H1 (cell line): ENCODE results near the gene ABCC4. TPM values are rescaled to one million over a fixed set of nuclear protein-coding genes. Genes with fewer than 3 reads are reported as not detected.

Source experiments
- CTCF ChIA-PET: fragments of 300-600 bp; sonication (Branson Sonifier 250); formaldehyde crosslinking; loops from one replicate; lab custom pipeline; 2021; ENCODE audit not compliant: partially characterized antibody; lab: Charles Lee
- POLR2A ChIA-PET: fragments of 300-600 bp; sonication (Branson Sonifier 250); formaldehyde crosslinking; loops from one replicate; lab custom pipeline; 2021; ENCODE audit warnings: inconsistent platforms; ENCODE audit not compliant: partially characterized antibody; lab: Charles Lee
- DNase-seq, 2 experiments: peaks; one replicate each; pipeline versions ENCODE4 v3.0.0 to v3.0.0-alpha.2; 2010 to 2022; ENCODE audit warnings: low spot score in 2 of 2, low read depth in 1 of 2, mixed read lengths in 1 of 2
- FAIRE-seq: peaks from 2 replicates; lab custom pipeline; 2011; peaks lifted over from hg19 to GRCh38; lab: Jason Lieb, UNC
- H2AFZ ChIP-seq: 2 replicates; pipeline ENCODE4 v1.8.1; 2012; ENCODE audit warnings: low read length, inconsistent platforms
- H2AK5ac ChIP-seq: 2 replicates; pipeline ENCODE4 v1.6.1; 2013; ENCODE audit warnings: low read depth, low read length
- H2BK120ac ChIP-seq: replicated peaks from 2 replicates; pipeline ENCODE3; 2013; ENCODE audit warnings: low read depth, low read length, inconsistent platforms
- H2BK12ac ChIP-seq: 2 replicates; pipeline ENCODE4 v1.6.1; 2013; ENCODE audit warnings: low read depth, low read length
- H2BK15ac ChIP-seq: 2 replicates; pipeline ENCODE4 v1.6.1; 2013; ENCODE audit warnings: low read length
- H2BK20ac ChIP-seq: 2 replicates; pipeline ENCODE4 v1.6.1; 2013; ENCODE audit warnings: low read length
- H2BK5ac ChIP-seq: 2 replicates; pipeline ENCODE4 v1.6.1; 2013; ENCODE audit warnings: low read depth, low read length
- H3K14ac ChIP-seq: 2 replicates; pipeline ENCODE4 v1.6.1; 2013; ENCODE audit warnings: inconsistent platforms; ENCODE audit not compliant: insufficient read length
- H3K18ac ChIP-seq: 2 replicates; pipeline ENCODE4 v1.6.1; 2013; ENCODE audit warnings: low read length; ENCODE audit errors: extremely low read depth
- H3K23ac ChIP-seq: 2 replicates; pipeline ENCODE4 v1.6.1; 2013; ENCODE audit warnings: inconsistent platforms; ENCODE audit not compliant: insufficient read length
- H3K23me2 ChIP-seq: 2 replicates; pipeline ENCODE4 v1.6.1; 2013; ENCODE audit warnings: low read depth, low read length
- H3K27ac ChIP-seq: 2 replicates; pipeline ENCODE4 v1.6.1; 2011; ENCODE audit warnings: low read depth, low read length, inconsistent platforms
- H3K27me3 ChIP-seq, 4 experiments: replicated peaks in 1 of 4; 1 replicate in 1 of 4; 2 replicates in 3 of 4; pipeline versions ENCODE4 v1.6.1 to v1.8.1; 2011 to 2013; ENCODE audit warnings: low read length in 3 of 4, mild to moderate bottlenecking in 3 of 4, inconsistent platforms in 2 of 4, mixed read lengths in 2 of 4, moderate library complexity in 1 of 4; ENCODE audit not compliant: control insufficient read depth in 3 of 4, insufficient read depth in 3 of 4; ENCODE audit errors: extremely low read depth in 1 of 4
- H3K36me3 ChIP-seq, 4 experiments: 2 replicates each; pipeline versions ENCODE4 v1.6.1 to v1.8.1; 2011 to 2013; ENCODE audit warnings: mild to moderate bottlenecking in 4 of 4, low read length in 3 of 4, moderate library complexity in 2 of 4, control low read depth in 1 of 4, inconsistent platforms in 1 of 4; ENCODE audit not compliant: insufficient read depth in 4 of 4, control insufficient read depth in 2 of 4
- H3K4ac ChIP-seq: replicated peaks from 2 replicates; pipeline ENCODE3; 2013; ENCODE audit warnings: low read length, low read depth, mixed read lengths, inconsistent platforms; ENCODE audit not compliant: insufficient read length
- H3K4me1 ChIP-seq, 4 experiments: replicated peaks in 1 of 4; 1 replicate in 1 of 4; 2 replicates in 3 of 4; pipeline versions ENCODE4 v1.6.1 to v1.8.1; 2011 to 2013; ENCODE audit warnings: low read length in 3 of 4, inconsistent platforms in 2 of 4, mixed read lengths in 1 of 4; ENCODE audit not compliant: insufficient read depth in 4 of 4, control insufficient read depth in 3 of 4
- H3K4me2 ChIP-seq, 2 experiments: 2 replicates each; pipeline versions ENCODE4 v1.6.1 to v1.8.1; 2011 to 2013; ENCODE audit warnings: low read depth in 2 of 2, low read length in 2 of 2, control low read depth in 1 of 2, inconsistent platforms in 1 of 2, mild to moderate bottlenecking in 1 of 2; ENCODE audit not compliant: insufficient read depth in 1 of 2
- H3K4me3 ChIP-seq, 4 experiments: fragments of 200-600, 300-600 bp in 1 of 4; sonication (generic), shearing (Covaris generic), sonication (Bioruptor Twin) in 1 of 4; 2 replicates each; pipeline versions ENCODE4 v1.5.1 to v1.8.1; 2011 to 2016; ENCODE audit warnings: low read length in 4 of 4, low read depth in 3 of 4, control low read depth in 2 of 4, inconsistent platforms in 2 of 4, mild to moderate bottlenecking in 2 of 4, mixed read lengths in 1 of 4, moderate library complexity in 1 of 4; ENCODE audit not compliant: insufficient read depth in 2 of 4; ENCODE audit errors: extremely low read depth in 1 of 4
- H3K56ac ChIP-seq: replicated peaks from 2 replicates; pipeline ENCODE3; 2013; ENCODE audit warnings: low read depth, mild to moderate bottlenecking, mixed read lengths, low read length, inconsistent platforms; ENCODE audit not compliant: insufficient read length
- H3K79me1 ChIP-seq: 2 replicates; pipeline ENCODE4 v1.6.1; 2013; ENCODE audit warnings: low read depth, low read length, control low read depth
- H3K79me2 ChIP-seq, 2 experiments: 2 replicates each; pipeline versions ENCODE4 v1.6.1 to v1.8.1; 2012 to 2013; ENCODE audit warnings: low read length in 2 of 2, mild to moderate bottlenecking in 2 of 2, inconsistent platforms in 1 of 2; ENCODE audit not compliant: insufficient read depth in 2 of 2, control insufficient read depth in 1 of 2
- H3K9ac ChIP-seq, 4 experiments: replicated peaks in 1 of 4; 1 replicate in 1 of 4; 2 replicates in 3 of 4; pipeline versions ENCODE4 v1.6.1 to v1.8.1; 2011 to 2013; ENCODE audit warnings: low read depth in 3 of 4, low read length in 3 of 4, control low read depth in 2 of 4, mild to moderate bottlenecking in 2 of 4, moderate library complexity in 2 of 4, inconsistent platforms in 1 of 4; ENCODE audit errors: extremely low read depth in 1 of 4
- H3K9me3 ChIP-seq, 2 experiments: 2 replicates each; pipeline versions ENCODE4 v1.6.1 to v1.8.1; 2012 to 2013; ENCODE audit warnings: mild to moderate bottlenecking in 2 of 2, moderate library complexity in 2 of 2, control low read depth in 1 of 2, inconsistent platforms in 1 of 2, low read depth in 1 of 2, low read length in 1 of 2, mixed read lengths in 1 of 2; ENCODE audit not compliant: insufficient read depth in 2 of 2
- H4K20me1 ChIP-seq, 2 experiments: replicated peaks in 1 of 2; 2 replicates each; pipeline versions ENCODE3 to v1.8.1; 2011 to 2013; ENCODE audit warnings: inconsistent platforms in 2 of 2, low read length in 2 of 2, mild to moderate bottlenecking in 1 of 2; ENCODE audit not compliant: insufficient read depth in 2 of 2, control insufficient read depth in 1 of 2
- H4K5ac ChIP-seq: 2 replicates; pipeline ENCODE4 v1.6.1; 2013; ENCODE audit warnings: low read length, low read depth, mixed read lengths, inconsistent platforms; ENCODE audit not compliant: insufficient read length
- H4K8ac ChIP-seq: 2 replicates; pipeline ENCODE4 v1.8.0; 2013; ENCODE audit warnings: mild to moderate bottlenecking, moderate library complexity, low read length, inconsistent platforms; ENCODE audit not compliant: insufficient read depth; ENCODE audit errors: extremely low read depth
- H4K91ac ChIP-seq: replicated peaks from 2 replicates; pipeline ENCODE3; 2013; ENCODE audit warnings: low read length, mixed read lengths, inconsistent platforms; ENCODE audit not compliant: insufficient read length
- BCL11A ChIP-seq, 2 experiments: IDR thresholded peaks; one replicate each; pipeline ENCODE4 v1.6.1; 2011; ENCODE audit warnings: low read depth in 2 of 2, low read length in 2 of 2, mild to moderate bottlenecking in 2 of 2
- CBX8 ChIP-seq: fragments of 300-800, 300-1000 bp; sonication (generic); IDR thresholded peaks from 2 replicates; pipeline ENCODE4 v1.7.1; 2016; ENCODE audit warnings: low read depth, low read length, borderline replicate concordance
- CHD1 ChIP-seq: IDR thresholded peaks from 2 replicates; pipeline ENCODE4 v1.6.1; 2012; ENCODE audit warnings: low read depth, low read length, improper control_type of control experiment
- EGR1 ChIP-seq: IDR thresholded peaks from 2 replicates; pipeline ENCODE4 v1.6.1; 2011; ENCODE audit warnings: low read depth, low read length, borderline replicate concordance
- KDM4A ChIP-seq: IDR thresholded peaks from one replicate; pipeline ENCODE4 v1.7.1; 2012; ENCODE audit warnings: low read depth, mild to moderate bottlenecking, moderate library complexity, low read length, inconsistent platforms; ENCODE audit not compliant: severe bottlenecking
- KDM5A ChIP-seq: fragments of 200-600 bp; IDR thresholded peaks from 2 replicates; pipeline ENCODE4 v1.7.1; 2012; ENCODE audit warnings: mild to moderate bottlenecking, low read length, inconsistent platforms, mixed read lengths
- POLR2AphosphoS5 ChIP-seq: IDR thresholded peaks from 2 replicates; pipeline ENCODE4 v1.6.1; 2011; ENCODE audit warnings: low read depth, low read length
- SP2 ChIP-seq: IDR thresholded peaks from 2 replicates; pipeline ENCODE4 v1.6.1; 2012; ENCODE audit warnings: mild to moderate bottlenecking, low read length, inconsistent platforms
- SUZ12 ChIP-seq: fragments of 200-600 bp; sonication (generic); IDR thresholded peaks from 2 replicates; pipeline ENCODE4 v1.6.1; 2012; ENCODE audit warnings: mild to moderate bottlenecking, inconsistent platforms, low read length, moderate library complexity, mixed read lengths
- TCF12 ChIP-seq: IDR thresholded peaks from 2 replicates; pipeline ENCODE4 v1.6.1; 2011; ENCODE audit warnings: low read depth, mild to moderate bottlenecking, low read length
- WGBS, 2 experiments: shearing (Covaris generic) in 1 of 2; methylation state at CpG; one replicate each; pipeline versions ENCODE4 v1.1.6 to v1.1.7; 2013 to 2015; ENCODE audit warnings: low lambda C conversion rate in 2 of 2, mixed read lengths in 2 of 2, inconsistent platforms in 1 of 2, low coverage in 1 of 2, missing lambda C conversion rate in 1 of 2; ENCODE audit not compliant: insufficient replicate concordance in 2 of 2, insufficient coverage in 1 of 2, insufficient read length in 1 of 2; ENCODE audit errors: extremely low coverage in 1 of 2, missing lambda C conversion rate in 1 of 2; 5-methylcytosine and 5-hydroxymethylcytosine counted together
- polyA plus RNA-seq, 7 experiments: library from polyadenylated mRNA; depleted of rRNA in 3 of 7; stranded (reverse) in 5 of 7; unstranded in 2 of 7; fragments of >200 nt in 5 of 7; fragments of 200-250 nt in 2 of 7; gene quantifications; 1 replicate in 5 of 7; 2 replicates in 1 of 7; 4 replicates in 1 of 7; pipeline versions ENCODE4 v1.2.1 to v1.2.3, GENCODE V29; 2011 to 2013; ENCODE audit warnings: missing spikeins in 2 of 7, mixed read lengths in 2 of 7
- total RNA-seq: library from RNA; stranded (reverse); fragmentation: NEBNext Ultra II Directional; extraction: Animal tissue kit (Norgen Biotek cat#: 25700); gene quantifications from 2 replicates; pipeline ENCODE4 v1.2.1, GENCODE V29; 2021
- TF ChIP-seq, protein P1 (sequence below): IDR thresholded peaks from 2 replicates; pipeline ENCODE4 v1.6.1; 2011; ENCODE audit warnings: low read depth, mild to moderate bottlenecking, low read length; ENCODE audit not compliant: insufficient read depth
- TF ChIP-seq, protein P2 (sequence below), 3 experiments: IDR thresholded peaks; 1 replicate in 2 of 3; 2 replicates in 1 of 3; pipeline versions ENCODE4 v1.5.1 to v1.6.1; 2011; ENCODE audit warnings: low read length in 3 of 3, mild to moderate bottlenecking in 3 of 3, inconsistent platforms in 2 of 3, low read depth in 1 of 3, moderate library complexity in 1 of 3; ENCODE audit not compliant: insufficient read depth in 1 of 3; ENCODE audit errors: control extremely low read depth in 1 of 3

The ABCC4 gene
- total and polyA plus RNA-seq, 2 of the 8 experiments (the other 6 are each of a cell fraction or from before 2014, with no cell fraction given), result 4.0 to 14.1 TPM

DNA sequence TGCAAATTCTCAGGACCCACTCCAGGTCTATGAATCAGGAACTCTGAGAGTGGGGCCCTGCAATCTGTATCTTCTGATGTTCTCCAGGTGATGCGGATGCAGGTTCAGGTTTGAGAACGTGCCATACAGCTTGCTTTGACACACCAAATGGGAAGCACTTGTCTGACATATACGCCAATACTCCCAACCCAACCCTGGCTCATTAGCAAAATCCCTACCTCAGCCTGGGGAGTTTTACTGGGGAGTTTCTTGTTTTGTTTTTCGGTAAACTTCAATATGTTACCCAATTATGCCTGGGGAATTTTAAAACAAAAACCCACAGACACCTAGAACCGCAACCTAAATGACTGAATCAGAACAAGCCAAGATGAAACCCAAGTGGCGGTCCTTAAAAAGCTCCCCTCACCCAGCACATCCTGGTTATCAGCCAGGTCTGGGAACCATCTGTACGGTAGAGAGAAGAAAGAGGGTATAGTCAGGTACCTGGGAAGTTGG, 41.2 kb downstream of the ABCC4 start:
- ChIA-PET POLR2A (no interaction called here), CTCF (interaction anchor here (2.1 kb wide), 1 partner anchor 14 kb away, joined by 9 read pairs; no protein-coding TSS in a partner anchor)
- no peak overlapping the region for H3K9ac ChIP-seq
- no peak overlapping the region for H4K8ac ChIP-seq
- no peak overlapping the region for H2BK5ac ChIP-seq
- no peak overlapping the region for H4K5ac ChIP-seq
- H2BK20ac ChIP-seq, result no peak overlapping the region
- H3K23ac ChIP-seq, result no peak overlapping the region
- no peak overlapping the region for H3K4me3 ChIP-seq
- no peak overlapping the region for H2AFZ ChIP-seq
- H3K4me1 ChIP-seq, result no peaks in the 10 kb centered on the region
- no peak overlapping the region for H2BK15ac ChIP-seq
- no peaks in the 10 kb centered on the region for H3K23me2 ChIP-seq
- no peak overlapping the region for H4K91ac ChIP-seq
- H2BK120ac ChIP-seq, result no peak overlapping the region
- H3K4ac ChIP-seq, result no peak overlapping the region
- no peaks in the 10 kb centered on the region for H3K9me3 ChIP-seq
- H2AK5ac ChIP-seq, result no peak overlapping the region
- H3K79me2 ChIP-seq, result no peaks in the 10 kb centered on the region
- H2BK12ac ChIP-seq, result no peak overlapping the region
- H3K56ac ChIP-seq, result no peak overlapping the region
- H3K27me3 ChIP-seq, result no peaks in the 10 kb centered on the region
- H4K20me1 ChIP-seq, result no peaks in the 10 kb centered on the region
- no peak overlapping the region for H3K27ac ChIP-seq
- H3K4me2 ChIP-seq, result no peak overlapping the region
- no peaks in the 10 kb centered on the region for H3K36me3 ChIP-seq
- H3K14ac ChIP-seq, result no peak overlapping the region
- H3K18ac ChIP-seq, result no peak overlapping the region
- no peak for DNase-seq
- 88% methylated on average over 7 of the region's 7 CpGs; no CpG with 5 or more reads in 1 of the 2 experiments for WGBS, 2 experiments
- no peak for FAIRE-seq
- H3K79me1 ChIP-seq, result no peaks in the 10 kb centered on the region
- TF ChIP-seq KDM4A (no peak), CBX8 (no peak), KDM5A (no peak), CHD1 (no peak), EGR1 (no peak), POLR2AphosphoS5 (no peak), SUZ12 (no peak), TCF12 (no peak), BCL11A (IDR thresholded peaks at IDR 0.05; ENCODE audit: low read depth in 2 of 2, low read length in 2 of 2) (no peak), SP2 (no peak)
- TF ChIP-seq, protein P1, sequence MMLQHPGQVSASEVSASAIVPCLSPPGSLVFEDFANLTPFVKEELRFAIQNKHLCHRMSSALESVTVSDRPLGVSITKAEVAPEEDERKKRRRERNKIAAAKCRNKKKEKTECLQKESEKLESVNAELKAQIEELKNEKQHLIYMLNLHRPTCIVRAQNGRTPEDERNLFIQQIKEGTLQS, result no peak
- TF ChIP-seq, protein P2, sequence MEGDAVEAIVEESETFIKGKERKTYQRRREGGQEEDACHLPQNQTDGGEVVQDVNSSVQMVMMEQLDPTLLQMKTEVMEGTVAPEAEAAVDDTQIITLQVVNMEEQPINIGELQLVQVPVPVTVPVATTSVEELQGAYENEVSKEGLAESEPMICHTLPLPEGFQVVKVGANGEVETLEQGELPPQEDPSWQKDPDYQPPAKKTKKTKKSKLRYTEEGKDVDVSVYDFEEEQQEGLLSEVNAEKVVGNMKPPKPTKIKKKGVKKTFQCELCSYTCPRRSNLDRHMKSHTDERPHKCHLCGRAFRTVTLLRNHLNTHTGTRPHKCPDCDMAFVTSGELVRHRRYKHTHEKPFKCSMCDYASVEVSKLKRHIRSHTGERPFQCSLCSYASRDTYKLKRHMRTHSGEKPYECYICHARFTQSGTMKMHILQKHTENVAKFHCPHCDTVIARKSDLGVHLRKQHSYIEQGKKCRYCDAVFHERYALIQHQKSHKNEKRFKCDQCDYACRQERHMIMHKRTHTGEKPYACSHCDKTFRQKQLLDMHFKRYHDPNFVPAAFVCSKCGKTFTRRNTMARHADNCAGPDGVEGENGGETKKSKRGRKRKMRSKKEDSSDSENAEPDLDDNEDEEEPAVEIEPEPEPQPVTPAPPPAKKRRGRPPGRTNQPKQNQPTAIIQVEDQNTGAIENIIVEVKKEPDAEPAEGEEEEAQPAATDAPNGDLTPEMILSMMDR (IDR thresholded peaks at IDR 0.05; ENCODE audit: control extremely low read depth in 1 of 3, insufficient read depth in 1 of 3, low read depth in 1 of 3, low read length in 3 of 3), result no peak
